ENCODE measurements around the gene TSHZ2.
"Not testable (repeated sequence)": the region's sequence is repeated elsewhere in the genome, so short reads cannot be mapped to it uniquely, and the experiment has no call there.

The TSHZ2 gene

DNA sequence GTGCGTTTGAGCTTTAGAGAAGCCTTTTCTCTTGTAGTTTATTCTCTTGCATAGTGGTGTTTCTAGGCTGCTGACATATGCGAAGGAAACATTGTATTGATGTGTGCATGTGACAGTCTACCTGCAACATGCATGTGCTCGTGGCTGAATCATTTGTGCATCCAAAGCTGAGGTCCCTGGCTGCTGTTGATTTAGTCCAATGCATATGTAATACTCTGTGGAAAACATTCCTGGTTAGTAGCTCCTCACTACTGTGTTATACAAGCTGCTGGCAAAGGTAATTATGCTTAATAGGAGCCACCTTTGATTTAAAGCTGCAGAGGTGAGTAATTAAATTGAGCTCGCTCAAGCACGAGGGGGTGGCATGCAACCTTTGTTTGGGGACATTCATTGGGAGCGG, 24.5 kb downstream of the TSHZ2 start:
- DNase-seq, result no peak

GRCh38 chr20:52998268-52998667, 26.1 kb downstream of the TSHZ2 start:
- no peak for DNase-seq

DNA sequence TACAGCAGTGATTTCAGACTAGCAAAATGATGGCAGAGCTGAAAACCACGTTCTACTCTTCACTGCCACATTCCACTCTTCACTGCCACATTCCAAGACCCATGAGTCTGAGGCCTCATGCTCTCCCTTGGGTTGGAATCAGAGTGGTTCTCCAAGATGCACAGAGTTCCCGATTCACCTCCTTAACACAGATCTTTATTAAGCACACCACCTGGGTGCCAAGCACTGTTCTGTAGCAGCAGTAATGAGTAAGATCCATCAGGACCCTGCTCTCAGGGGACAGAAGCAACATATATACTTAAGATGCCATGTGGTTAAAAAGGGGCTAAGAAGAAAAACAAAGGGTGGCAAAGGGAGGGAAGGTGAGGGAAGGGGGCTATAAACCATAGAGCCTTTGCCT, 26.9 kb downstream of the TSHZ2 start:
- DNase-seq, result no peak

DNA sequence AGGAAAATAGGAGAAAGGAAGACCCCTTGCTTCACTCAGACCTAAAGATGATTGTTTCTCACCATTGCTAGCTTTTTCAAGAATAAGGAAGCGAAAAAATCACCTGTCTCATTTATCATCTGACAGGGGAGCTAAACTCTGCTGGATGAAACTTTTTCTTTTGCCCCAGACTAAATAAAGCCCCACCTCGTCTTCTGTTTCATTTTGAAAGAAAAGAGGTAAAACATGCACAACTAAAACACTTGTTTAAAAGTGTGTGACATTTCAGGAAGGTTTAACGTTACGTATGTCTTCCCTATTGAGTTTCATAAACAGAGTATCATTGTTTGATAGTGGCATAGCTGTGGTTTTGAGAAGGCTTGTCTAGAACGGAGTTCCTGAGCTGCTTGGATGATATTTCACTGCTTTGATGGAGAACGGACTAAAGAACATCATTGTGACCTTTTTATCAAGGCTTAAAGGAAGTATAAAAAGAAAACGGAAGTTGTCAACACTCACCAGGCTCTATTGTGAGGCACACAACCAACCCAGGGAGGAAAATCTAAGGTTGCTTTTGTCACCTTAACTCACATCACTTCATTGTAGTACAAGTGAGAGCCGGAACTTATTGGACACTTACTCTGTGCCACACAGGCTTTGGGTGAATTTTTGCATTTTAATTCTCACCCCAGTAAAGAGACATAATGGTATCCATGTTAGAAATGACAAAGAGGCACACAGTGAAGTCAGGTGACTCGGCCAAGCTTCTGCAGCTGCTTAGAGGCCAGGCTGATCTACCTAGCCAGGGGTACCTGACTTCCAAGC, 29.5 kb downstream of the TSHZ2 start:
- DNase-seq, result no peak

GRCh38 chr20:53002786-53003185, 30.6 kb downstream of the TSHZ2 start:
- DNase-seq, result no peak

GRCh38 chr20:53003420-53004154, 31.4 kb downstream of the TSHZ2 start:
- DNase-seq, result no peak

- no peak for DNase-seq
Observed at GRCh38 chr20:53004267-53004813, 32.2 kb downstream of the TSHZ2 start.

GRCh38 chr20:53009979-53010735, 38.0 kb downstream of the TSHZ2 start:
- no peak for DNase-seq

DNA sequence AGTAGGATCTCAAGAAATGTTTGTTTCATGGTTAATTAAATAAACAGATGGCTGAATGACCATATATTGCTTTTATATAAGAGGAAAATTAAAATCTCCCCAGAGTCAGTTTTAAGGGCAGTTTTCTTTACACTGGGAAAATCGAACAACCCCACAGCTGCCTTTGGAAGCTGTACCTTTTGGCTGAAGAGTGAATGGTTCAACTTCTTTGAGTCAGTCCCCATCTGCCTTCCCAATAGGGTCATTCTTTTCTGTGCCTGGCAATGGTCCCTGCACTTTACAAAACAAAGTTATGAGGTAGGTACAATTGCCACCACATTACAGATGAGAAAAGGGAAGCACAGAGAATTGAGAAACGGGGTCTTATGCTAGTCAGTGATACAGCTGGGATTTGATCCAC, 39.5 kb downstream of the TSHZ2 start:
- no peak for DNase-seq

- DNase-seq, result no peak
Observed at GRCh38 chr20:53013183-53013582, 41.0 kb downstream of the TSHZ2 start.

DNA sequence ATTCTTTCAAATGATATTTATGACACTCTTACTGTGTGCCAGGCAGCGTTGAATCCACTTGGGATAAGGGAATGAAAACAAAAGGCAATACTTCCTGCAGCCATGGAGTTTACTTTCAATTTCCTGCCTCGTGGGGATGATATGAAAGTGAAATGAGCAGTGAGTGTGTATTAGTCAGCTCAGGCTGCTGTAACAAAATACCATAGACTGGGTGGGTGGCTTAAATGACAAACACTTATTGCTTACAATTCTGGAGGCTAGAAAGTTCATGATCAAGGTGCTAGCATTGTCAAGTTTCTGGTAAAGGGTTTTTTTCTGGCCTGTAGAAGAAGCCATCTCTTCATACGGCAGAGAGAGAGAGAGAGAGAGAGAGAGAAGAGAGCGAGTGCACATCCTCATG, 41.7 kb downstream of the TSHZ2 start:
- DNase-seq, result no peak

- DNase-seq, result no peak
Observed at GRCh38 chr20:53016071-53016470, 43.9 kb downstream of the TSHZ2 start.

DNA sequence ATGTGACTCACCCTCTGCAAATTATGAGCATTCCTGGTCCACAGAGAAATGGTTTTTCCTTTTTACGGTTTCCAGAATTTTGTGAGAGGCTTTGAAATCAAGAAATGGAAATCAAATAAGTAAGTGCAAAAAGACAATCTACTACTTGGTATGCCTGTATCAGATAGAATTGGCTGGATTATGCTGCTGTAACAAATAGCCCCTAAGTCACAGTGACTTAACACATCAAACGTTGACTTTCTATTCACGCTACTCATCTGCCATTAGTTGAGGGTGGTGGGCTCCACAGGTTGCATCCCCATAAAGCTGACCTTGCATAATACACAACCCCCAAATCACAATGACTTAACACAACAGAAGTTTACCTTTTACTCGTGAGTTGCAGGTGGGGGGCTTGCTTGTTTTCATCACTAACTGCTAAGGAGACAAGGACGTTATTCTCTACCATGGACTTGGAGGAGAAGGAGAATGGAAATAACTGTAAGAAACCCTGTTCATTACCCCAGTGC, 44.4 kb downstream of the TSHZ2 start:
- DNase-seq, result no peak

GRCh38 chr20:53017206-53017605, 45.0 kb downstream of the TSHZ2 start:
- DNase-seq, result no peak

GRCh38 chr20:53019464-53019863, 47.3 kb downstream of the TSHZ2 start:
- DNase-seq, result no peak

- DNase-seq, result no peak
Observed at GRCh38 chr20:53020376-53020775, 48.2 kb downstream of the TSHZ2 start.

- DNase-seq, result no peak
Observed at GRCh38 chr20:53020834-53021233, 48.7 kb downstream of the TSHZ2 start.

DNA sequence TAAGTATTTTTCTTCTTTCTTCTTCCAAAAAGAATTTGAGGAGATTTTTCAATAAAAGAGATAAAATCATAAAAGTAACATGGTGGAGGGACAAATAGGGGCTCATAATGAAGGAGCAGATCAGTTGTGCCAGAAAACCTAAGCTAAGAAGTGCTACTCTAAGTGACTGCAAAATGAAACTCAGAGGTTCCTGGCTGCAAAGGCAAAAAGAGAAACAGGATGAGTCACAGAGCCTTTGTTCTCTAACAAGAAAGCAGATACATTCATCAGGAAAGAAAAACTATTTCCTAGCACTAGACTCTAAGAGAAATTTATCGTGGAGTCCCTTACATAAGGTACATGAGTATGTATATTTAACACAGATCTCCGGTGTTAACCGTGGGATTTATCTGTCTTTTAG, 49.8 kb downstream of the TSHZ2 start:
- DNase-seq, result no peak

DNA sequence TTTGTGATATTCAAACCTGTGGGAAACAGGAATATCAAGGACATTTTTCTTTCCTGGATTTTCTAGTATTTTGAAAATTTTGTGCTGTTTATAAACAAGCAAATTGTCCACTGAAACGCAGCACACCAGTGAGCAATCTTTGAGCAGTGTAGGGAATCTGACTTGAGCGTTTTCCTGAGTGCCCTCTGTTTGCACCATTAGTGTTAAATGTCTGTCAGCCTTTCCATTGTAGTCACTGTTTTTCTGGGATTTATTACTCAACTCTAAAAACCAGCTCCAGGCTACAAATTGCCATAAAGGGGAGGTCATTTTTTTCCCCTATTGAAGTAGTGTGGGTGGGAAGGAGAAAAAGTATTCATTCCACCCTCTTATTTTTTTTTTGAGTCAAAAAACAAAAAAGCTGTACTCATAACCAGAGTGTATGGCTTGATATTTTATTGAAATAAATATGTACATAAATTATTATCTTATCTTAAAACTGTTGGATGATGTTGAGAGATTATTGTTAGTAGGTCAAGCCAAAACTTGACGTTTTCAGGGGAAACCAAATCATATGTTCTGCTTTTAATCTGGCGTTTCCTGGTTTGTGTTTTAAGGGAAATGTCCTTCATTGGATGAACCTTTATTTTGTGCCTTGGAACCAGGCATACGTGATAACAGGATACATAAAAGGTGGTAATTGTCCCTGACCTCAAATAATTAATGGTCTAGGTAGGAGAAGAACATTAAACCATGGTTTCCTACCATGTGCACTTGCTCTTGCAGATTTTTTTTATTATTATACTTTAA, 51.8 kb downstream of the TSHZ2 start:
- no peak for DNase-seq

DNA sequence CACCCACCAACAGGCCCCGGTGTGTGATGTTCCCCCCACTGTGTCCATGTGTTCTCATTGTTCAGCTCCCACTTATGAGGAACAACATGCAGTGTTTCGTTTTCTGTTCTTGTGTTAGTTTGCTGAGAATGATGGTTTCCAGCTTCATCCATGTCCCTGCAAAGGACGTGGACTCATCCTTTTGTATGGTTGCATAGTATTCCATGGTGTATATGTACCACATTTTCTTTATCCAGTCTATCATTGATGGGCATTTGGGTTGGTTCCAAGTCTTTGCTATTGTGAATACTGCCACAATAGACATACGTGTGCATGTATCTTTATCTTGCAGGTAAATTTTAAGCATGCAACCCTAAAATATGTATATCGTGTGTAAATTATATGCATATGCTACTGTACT, 52.5 kb downstream of the TSHZ2 start:
- DNase-seq, result not testable (repeated sequence)

DNA sequence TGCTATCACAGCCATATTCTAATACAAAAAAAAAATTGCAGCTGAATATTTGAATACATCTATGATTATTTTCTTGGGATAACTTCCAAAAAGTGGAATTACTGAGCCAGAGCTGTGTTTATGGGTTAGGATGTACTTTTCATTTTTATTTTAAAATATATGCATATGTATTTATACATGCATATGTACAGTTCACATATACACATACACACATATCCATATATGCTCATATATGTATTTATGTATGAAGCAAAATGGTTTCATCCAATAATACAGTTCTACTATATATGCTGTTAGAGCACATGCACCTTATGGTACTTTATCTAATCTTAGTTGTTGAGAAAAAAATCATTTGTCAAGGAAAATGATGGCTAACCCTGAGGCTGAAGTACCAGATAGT, 54.9 kb downstream of the TSHZ2 start:
- no peak for DNase-seq

DNA sequence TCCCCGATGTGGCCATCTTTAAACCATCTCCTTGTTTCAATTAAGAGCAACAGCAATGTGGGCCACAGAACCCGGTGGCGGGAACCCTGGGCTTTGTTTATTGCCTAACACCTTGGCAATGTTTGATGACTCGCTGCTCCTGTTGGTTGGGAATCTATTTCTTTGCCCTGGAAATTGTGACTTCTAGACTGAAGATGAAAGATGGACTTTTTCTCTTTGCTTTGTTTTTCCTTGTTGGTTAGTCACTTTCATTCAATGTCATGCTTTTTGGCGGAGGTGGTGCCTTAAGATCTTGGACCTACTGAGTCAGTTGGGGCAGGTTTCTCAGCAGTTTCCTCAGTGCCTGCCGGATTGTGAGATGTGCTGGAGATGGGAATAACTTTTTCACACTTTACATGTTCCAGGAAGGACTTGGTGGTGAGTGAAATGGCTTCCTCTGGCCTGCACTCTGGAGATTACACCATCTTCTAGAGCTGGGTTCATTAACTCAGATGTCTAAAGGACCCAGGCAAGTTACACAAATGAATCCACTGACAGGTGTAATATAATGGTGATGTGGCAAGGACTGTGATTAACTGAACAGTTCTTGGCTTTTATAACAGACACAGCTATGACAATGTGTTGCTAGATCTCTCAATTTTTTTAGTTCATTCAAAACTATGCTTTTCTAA, 56.3 kb downstream of the TSHZ2 start:
- DNase-seq, result no peak
